ENCODE results near the gene NTHL1.

NTHL1 gene

GRCh38 chr16:2040041-2040786 lies 7.4 kb downstream of the NTHL1 start:
- Histone ChIP-seq H3K36me3 (peaks cover 25% of the 10 kb centered on the region), H3K4me3 (ENCODE audit: low read depth, low read length) (no peak overlapping the region), H3K9me3 (ENCODE audit: severe bottlenecking) (no peaks in the 10 kb centered on the region), H3K27me3 (ENCODE audit: insufficient read depth, low read depth, severe bottlenecking) (no peaks in the 10 kb centered on the region), H3K27ac (peak overlapping the region; percentile 97)
- DNase-seq: no peak
- no peak for TF ChIP-seq CTCF (IDR thresholded peaks at IDR 0.05; ENCODE audit: low read depth, low read length)

- TF ChIP-seq CTCF (IDR thresholded peaks at IDR 0.05; ENCODE audit: low read depth, low read length): no peak
- Histone ChIP-seq H3K4me3 (ENCODE audit: low read depth, low read length) (no peak overlapping the region), H3K9me3 (ENCODE audit: severe bottlenecking) (no peaks in the 10 kb centered on the region), H3K36me3 (peaks cover 21% of the 10 kb centered on the region), H3K27ac (peak overlapping the region; percentile 97), H3K27me3 (ENCODE audit: insufficient read depth, low read depth, severe bottlenecking) (no peaks in the 10 kb centered on the region)
- DNase-seq: peak; percentile 49
Observed at GRCh38 chr16:2039274-2040031, 8.2 kb downstream of the NTHL1 start.

- no peak for DNase-seq
- H3K27me3 ChIP-seq (ENCODE audit: insufficient read depth, low read depth, severe bottlenecking): no peaks in the 10 kb centered on the region
- no peak overlapping the region for H3K4me3 ChIP-seq (ENCODE audit: low read depth, low read length)
- no peak for TF ChIP-seq CTCF (IDR thresholded peaks at IDR 0.05; ENCODE audit: low read depth, low read length)
- peak overlapping the region; percentile 97 for H3K27ac ChIP-seq
- H3K9me3 ChIP-seq (ENCODE audit: severe bottlenecking): no peaks in the 10 kb centered on the region
- H3K36me3 ChIP-seq: peaks cover 21% of the 10 kb centered on the region
Observed at GRCh38 chr16:2038382-2039231, 9.0 kb downstream of the NTHL1 start.

GRCh38 chr16:2037647-2038381 lies 9.8 kb downstream of the NTHL1 start:
- Histone ChIP-seq H3K27me3 (ENCODE audit: insufficient read depth, low read depth, severe bottlenecking) (no peaks in the 10 kb centered on the region), H3K4me3 (ENCODE audit: low read depth, low read length) (no peak overlapping the region), H3K9me3 (ENCODE audit: severe bottlenecking) (no peaks in the 10 kb centered on the region), H3K36me3 (peaks cover 18% of the 10 kb centered on the region), H3K27ac (no peak overlapping the region; the same call in 1 of the 2 replicates)
- DNase-seq: no peak
- TF ChIP-seq CTCF (IDR thresholded peaks at IDR 0.05; ENCODE audit: low read depth, low read length): no peak

- TF ChIP-seq CTCF (IDR thresholded peaks at IDR 0.05; ENCODE audit: low read depth, low read length): no peak
- Histone ChIP-seq H3K27me3 (ENCODE audit: insufficient read depth, low read depth, severe bottlenecking) (no peaks in the 10 kb centered on the region), H3K36me3 (peaks cover 20% of the 10 kb centered on the region), H3K9me3 (ENCODE audit: severe bottlenecking) (no peaks in the 10 kb centered on the region), H3K27ac (no peak overlapping the region), H3K4me3 (ENCODE audit: low read depth, low read length) (no peak overlapping the region)
- DNase-seq: no peak
Observed at GRCh38 chr16:2037115-2037514, 10.5 kb downstream of the NTHL1 start.
